Stimulated activated CD4-positive, alpha-beta T cell treated with anti-CD3 and anti-CD28 coated beads, Interleukin-1b, Interleukin-23, amount 100 ng/mL, for 48 hours (primary cell): ENCODE data around the gene METTL21A.

Experiments
- DNase-seq: peaks from one replicate; pipeline ENCODE4 v3.0.0-alpha.2; 2020

The METTL21A gene

GRCh38 chr2:207621501-207622039 lies 3.6 kb downstream of the METTL21A start:
- no peak for DNase-seq

GRCh38 chr2:207619764-207620203 lies 5.4 kb downstream of the METTL21A start:
- no peak for DNase-seq

GRCh38 chr2:207617011-207617671 lies 8.1 kb downstream of the METTL21A start:
- no peak for DNase-seq

- no peak for DNase-seq
These were observed 9.0 kb downstream of the METTL21A start for GRCh38 chr2:207616185-207616584.

- no peak for DNase-seq
These were observed 10.4 kb downstream of the METTL21A start for GRCh38 chr2:207614824-207615223.

GRCh38 chr2:207612714-207613113 lies 12.5 kb downstream of the METTL21A start:
- no peak for DNase-seq

GRCh38 chr2:207606829-207607228 lies 18.4 kb downstream of the METTL21A start:
- DNase-seq, result no peak

GRCh38 chr2:207606399-207606798 lies 18.8 kb downstream of the METTL21A start:
- no peak for DNase-seq

GRCh38 chr2:207603486-207603885 lies 21.7 kb downstream of the METTL21A start:
- no peak for DNase-seq

- no peak for DNase-seq
These were observed 23.4 kb downstream of the METTL21A start for GRCh38 chr2:207601774-207602173.

GRCh38 chr2:207600231-207600630 lies 25.0 kb downstream of the METTL21A start:
- no peak for DNase-seq

GRCh38 chr2:207599636-207600035 lies 25.6 kb downstream of the METTL21A start:
- DNase-seq, result no peak

- DNase-seq, result no peak
These were observed 30.5 kb downstream of the METTL21A start for GRCh38 chr2:207594731-207595130.

- no peak for DNase-seq
These were observed 30.9 kb downstream of the METTL21A start for GRCh38 chr2:207594264-207594663.

GRCh38 chr2:207593277-207593676 lies 31.9 kb downstream of the METTL21A start:
- DNase-seq, result no peak

- DNase-seq, result no peak
These were observed 36.1 kb downstream of the METTL21A start for GRCh38 chr2:207589143-207589542.

- DNase-seq, result no peak
These were observed 37.9 kb downstream of the METTL21A start for GRCh38 chr2:207587305-207587704.

- DNase-seq, result no peak
These were observed 40.2 kb downstream of the METTL21A start for GRCh38 chr2:207584952-207585351.

- no peak for DNase-seq
These were observed 53.8 kb downstream of the METTL21A start for GRCh38 chr2:207571370-207571769.

GRCh38 chr2:207567671-207568070 lies 57.5 kb downstream of the METTL21A start:
- no peak for DNase-seq

GRCh38 chr2:207565736-207566500 lies 59.3 kb downstream of the METTL21A start:
- DNase-seq, result no peak
